ENCODE results near the gene TAF6. TPM values are rescaled to one million over a fixed set of nuclear protein-coding genes. Genes with fewer than 3 reads are reported as not detected.
A peak's percentile ranks its signal among the peaks of the same experiment; 100 is the strongest.

Gene TAF6
- total and polyA plus RNA-seq, 9 donors: 14.1 to 41.0 (median 34.9) TPM

DNA sequence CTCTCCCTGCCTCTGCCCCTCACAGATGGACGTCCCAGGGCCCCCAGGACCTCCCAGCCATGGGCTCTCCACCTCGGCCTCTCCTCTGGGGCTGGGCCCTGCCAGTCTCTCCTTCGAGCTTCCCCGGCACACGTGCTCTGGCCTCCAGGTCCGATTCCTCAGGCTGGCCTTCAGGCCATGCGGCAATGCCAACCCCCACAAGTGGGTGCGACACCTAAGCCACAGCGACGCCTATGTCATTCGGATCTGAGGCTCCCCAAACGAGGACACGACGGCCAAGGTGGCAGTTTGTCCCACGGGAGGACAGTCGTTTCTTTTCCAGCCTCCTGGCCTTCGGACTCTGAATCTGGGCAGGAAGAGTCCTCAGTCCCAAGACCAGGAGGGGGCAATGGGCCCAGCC, 12.5 kb downstream of the TAF6 start:
- peaks cover 7% of the 10 kb centered on the region for H3K4me1 ChIP-seq (ENCODE audit: control insufficient read depth, insufficient read depth, low read length)
- H3K27ac ChIP-seq (ENCODE audit: low read length): no peak overlapping the region
- H3K27me3 ChIP-seq (ENCODE audit: control insufficient read depth, insufficient read depth, low read length): no peaks in the 10 kb centered on the region
- H3K4me3 ChIP-seq (ENCODE audit: low read length): no peak overlapping the region
- 77% methylated on average over 15 of the region's 17 CpGs for WGBS (ENCODE audit: insufficient coverage)
- H3K36me3 ChIP-seq (ENCODE audit: control insufficient read depth, insufficient read depth, low read length): peaks cover 68% of the 10 kb centered on the region
- DNase-seq: no peak
- H3K9me3 ChIP-seq (replicated peaks; ENCODE audit: control insufficient read depth, low read depth, low read length): no peaks in the 10 kb centered on the region

DNA sequence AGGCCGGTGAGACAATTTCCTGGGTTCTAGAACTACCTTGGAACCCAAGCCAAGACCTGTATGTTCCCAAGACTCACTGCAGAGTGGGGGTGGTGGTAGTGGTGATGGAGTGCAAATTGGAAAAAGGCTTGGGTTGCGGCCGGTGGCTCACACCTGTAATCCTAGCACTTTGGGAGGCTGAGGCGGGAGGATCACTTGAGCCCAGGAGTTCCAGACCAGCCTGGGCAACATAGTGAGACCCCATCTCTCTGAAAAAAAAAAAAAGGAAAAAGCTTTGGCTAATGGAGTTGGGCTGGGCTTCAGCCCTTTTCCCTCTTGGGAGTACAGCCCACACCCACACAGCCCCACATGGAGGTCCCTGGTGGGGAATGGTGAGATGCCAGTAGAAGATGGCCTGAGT, 13.6 kb downstream of the TAF6 start:
- WGBS (ENCODE audit: insufficient coverage): 95% methylated on average over 3 of the region's 4 CpGs
- Histone ChIP-seq H3K9me3 (replicated peaks; ENCODE audit: control insufficient read depth, low read depth, low read length) (no peaks in the 10 kb centered on the region), H3K27ac (ENCODE audit: low read length) (no peak overlapping the region), H3K36me3 (ENCODE audit: control insufficient read depth, insufficient read depth, low read length) (peaks cover 59% of the 10 kb centered on the region), H3K4me3 (ENCODE audit: low read length) (no peak overlapping the region), H3K27me3 (ENCODE audit: control insufficient read depth, insufficient read depth, low read length) (no peaks in the 10 kb centered on the region), H3K4me1 (ENCODE audit: control insufficient read depth, insufficient read depth, low read length) (peaks cover 10% of the 10 kb centered on the region)
- no peak for DNase-seq

DNA sequence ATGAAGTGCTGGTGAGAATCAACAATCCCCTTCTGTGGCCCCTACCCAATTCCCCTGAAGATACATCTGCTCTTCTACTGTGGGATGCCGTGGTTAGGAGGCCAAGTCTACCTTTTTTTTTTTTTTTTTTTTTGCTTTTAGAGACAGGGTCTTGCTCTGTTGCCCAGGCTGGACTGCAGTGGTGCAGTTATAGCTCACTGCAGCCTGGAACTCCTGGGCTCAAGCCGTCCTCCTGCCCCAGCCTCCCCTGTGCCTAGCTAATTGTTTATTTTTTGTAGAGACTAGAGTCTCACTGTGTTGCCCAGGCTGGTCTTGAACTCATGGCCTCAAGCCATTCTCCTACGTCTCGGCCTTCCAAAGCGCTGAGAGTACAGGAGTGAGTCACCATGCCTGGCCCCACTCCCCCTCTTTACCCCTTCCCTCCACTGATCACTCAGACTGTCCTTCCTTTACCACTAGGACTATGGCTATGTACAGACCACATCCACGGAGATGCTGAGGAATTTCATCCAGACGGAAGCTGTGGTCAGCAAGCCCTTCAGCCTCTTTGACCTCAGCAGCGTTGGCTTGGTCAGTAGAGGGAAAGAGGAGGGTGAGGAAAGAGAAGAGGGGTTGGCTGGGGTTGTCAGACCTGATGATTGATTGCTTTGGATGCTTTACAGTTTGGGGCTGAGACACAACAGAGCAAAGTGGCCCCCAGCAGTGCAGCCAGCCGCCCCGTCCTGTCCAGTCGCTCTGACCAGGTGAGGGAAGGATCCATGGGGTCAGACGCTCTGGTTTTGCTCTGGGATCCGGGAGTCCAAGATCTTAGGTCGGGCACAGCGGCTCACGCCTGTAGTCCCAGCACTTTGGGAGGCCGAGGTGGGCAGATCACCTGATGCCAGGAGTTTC, 16.0 kb downstream of the TAF6 start:
- peaks cover 56% of the 10 kb centered on the region for H3K36me3 ChIP-seq (ENCODE audit: control insufficient read depth, insufficient read depth, low read length)
- WGBS (ENCODE audit: insufficient coverage): 93% methylated on average over 10 of the region's 17 CpGs
- peaks cover 22% of the 10 kb centered on the region for H3K4me1 ChIP-seq (ENCODE audit: control insufficient read depth, insufficient read depth, low read length)
- no peak overlapping the region for H3K4me3 ChIP-seq (ENCODE audit: low read length)
- no peaks in the 10 kb centered on the region for H3K27me3 ChIP-seq (ENCODE audit: control insufficient read depth, insufficient read depth, low read length)
- DNase-seq: no peak
- no peaks in the 10 kb centered on the region for H3K9me3 ChIP-seq (replicated peaks; ENCODE audit: control insufficient read depth, low read depth, low read length)
- H3K27ac ChIP-seq (ENCODE audit: low read length): no peak overlapping the region

DNA sequence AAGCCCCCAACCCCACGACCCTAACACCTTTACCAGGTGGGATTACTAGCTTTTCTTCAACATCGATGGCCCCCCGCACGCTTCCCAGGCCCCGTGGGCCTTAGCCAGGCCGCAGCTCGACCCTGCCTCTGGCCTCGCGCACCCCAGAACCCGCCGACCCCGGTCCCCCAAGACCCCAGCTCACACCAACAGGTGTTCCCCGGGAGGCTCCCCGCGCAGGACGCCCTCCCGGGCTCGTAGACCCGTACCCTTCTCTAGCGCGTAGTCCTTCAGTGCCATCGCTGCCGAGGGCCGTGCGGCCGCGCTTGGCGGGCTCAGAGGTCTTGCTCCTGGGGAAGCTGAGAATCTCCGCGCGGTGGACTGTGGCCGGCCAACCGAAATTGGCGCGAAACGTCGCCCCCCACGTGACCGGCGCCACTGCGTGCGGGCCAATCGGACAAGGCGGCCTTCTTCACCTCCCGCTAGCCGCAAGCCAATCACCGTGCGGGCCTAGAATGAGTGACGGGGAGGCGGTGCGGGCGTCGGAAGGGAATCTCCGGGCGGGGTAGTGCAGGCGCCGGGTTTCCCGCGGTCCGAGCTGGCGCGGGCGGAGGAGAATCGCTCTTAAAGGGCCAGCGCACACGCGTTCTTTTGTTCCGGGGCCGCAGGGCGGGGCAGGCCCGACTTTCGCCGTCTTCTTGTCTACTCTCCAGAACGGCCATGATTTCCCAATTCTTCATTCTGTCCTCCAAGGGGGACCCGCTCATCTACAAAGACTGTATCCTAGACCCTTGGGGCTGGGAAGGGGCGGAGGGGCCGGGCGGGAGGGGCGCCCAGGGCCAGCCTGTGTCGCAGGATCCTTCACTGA, 17.9 kb downstream of the TAF6 start, which contains the start of the genes AP4M1 and MCM7:
TSS of gene AP4M1 (plus strand) at position 628 of the 847 bp plus-strand sequence. CDS start at position 700, 72 bp downstream.
TSS of gene MCM7 (minus strand) at position 382 of the 847 bp plus-strand sequence. CDS start at position 279, 103 bp downstream.
- peak; percentile 100 for DNase-seq
- under 1% methylated on average over 79 of the region's 80 CpGs for WGBS (ENCODE audit: insufficient coverage)
- Histone ChIP-seq H3K4me1 (ENCODE audit: control insufficient read depth, insufficient read depth, low read length) (peaks cover 22% of the 10 kb centered on the region), H3K4me3 (ENCODE audit: low read length) (peak within 1 kb of the TSS; percentile 93), H3K27me3 (ENCODE audit: control insufficient read depth, insufficient read depth, low read length) (no peaks in the 10 kb centered on the region), H3K9me3 (replicated peaks; ENCODE audit: control insufficient read depth, low read depth, low read length) (no peaks in the 10 kb centered on the region), H3K36me3 (ENCODE audit: control insufficient read depth, insufficient read depth, low read length) (peaks cover 57% of the 10 kb centered on the region), H3K27ac (ENCODE audit: low read length) (peak within 1 kb of the TSS; percentile 92)

DNA sequence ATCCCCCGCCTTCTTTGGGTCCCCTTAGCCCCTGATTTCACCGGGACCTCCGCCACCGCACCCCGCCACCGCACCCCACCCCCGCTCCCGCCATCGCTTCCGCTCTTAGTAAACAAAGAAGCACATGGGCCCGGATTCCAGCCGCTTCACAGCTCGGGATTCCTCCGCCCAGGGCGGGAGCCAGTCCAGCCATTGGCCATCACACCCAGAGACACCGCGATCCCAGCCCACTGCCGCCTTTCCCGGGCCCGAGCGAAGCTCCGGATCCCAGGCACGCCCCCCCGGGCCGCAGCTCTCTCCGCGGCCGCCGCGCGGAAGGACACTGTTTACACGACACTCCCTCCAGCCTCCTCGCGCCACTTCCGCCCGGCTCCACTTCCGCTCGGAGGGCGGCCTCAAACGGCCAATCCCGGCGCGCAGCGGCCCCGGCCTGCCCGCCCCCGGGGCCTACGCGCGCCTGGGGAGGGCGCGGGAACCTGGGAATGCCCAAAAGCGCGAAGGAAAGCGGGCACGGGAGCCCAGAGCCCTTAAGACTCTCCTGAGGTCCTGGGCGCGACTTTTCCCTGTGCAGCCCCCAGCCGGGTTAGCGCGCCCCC, 18.6 kb downstream of the TAF6 start:
- H3K27ac ChIP-seq (ENCODE audit: low read length): peak overlapping the region; percentile 91
- no peaks in the 10 kb centered on the region for H3K9me3 ChIP-seq (replicated peaks; ENCODE audit: control insufficient read depth, low read depth, low read length)
- H3K27me3 ChIP-seq (ENCODE audit: control insufficient read depth, insufficient read depth, low read length): no peaks in the 10 kb centered on the region
- peak overlapping the region; percentile 93 for H3K4me3 ChIP-seq (ENCODE audit: low read length)
- DNase-seq: peak; percentile 99
- H3K4me1 ChIP-seq (ENCODE audit: control insufficient read depth, insufficient read depth, low read length): peaks cover 22% of the 10 kb centered on the region
- WGBS (ENCODE audit: insufficient coverage): 0% methylated on average over 53 of the region's 61 CpGs
- peaks cover 58% of the 10 kb centered on the region for H3K36me3 ChIP-seq (ENCODE audit: control insufficient read depth, insufficient read depth, low read length)

DNA sequence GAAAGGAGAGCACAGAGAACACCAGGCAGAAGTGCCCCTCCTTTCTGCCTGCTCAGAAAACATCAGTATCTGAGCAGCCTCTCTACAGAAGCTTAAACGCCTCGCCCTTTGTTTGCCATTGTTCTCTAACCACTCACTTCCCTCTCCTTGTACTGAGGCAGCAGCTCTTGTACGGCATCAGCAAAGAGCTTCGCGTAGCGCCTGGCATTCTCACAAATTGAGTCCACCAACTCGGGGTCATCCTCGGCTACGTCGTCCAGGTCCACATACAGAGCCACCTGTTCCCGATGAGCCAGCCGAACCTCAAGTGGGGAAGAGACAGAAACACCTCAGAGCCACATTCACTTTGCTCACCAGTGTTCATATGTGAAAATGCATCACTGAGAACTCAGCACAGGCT, 19.7 kb downstream of the TAF6 start:
- Histone ChIP-seq H3K36me3 (ENCODE audit: control insufficient read depth, insufficient read depth, low read length) (peaks cover 63% of the 10 kb centered on the region), H3K27me3 (ENCODE audit: control insufficient read depth, insufficient read depth, low read length) (no peaks in the 10 kb centered on the region), H3K9me3 (replicated peaks; ENCODE audit: control insufficient read depth, low read depth, low read length) (no peaks in the 10 kb centered on the region), H3K4me3 (ENCODE audit: low read length) (peak overlapping the region; percentile 93), H3K4me1 (ENCODE audit: control insufficient read depth, insufficient read depth, low read length) (peaks cover 22% of the 10 kb centered on the region), H3K27ac (ENCODE audit: low read length) (no peak overlapping the region)
- WGBS (ENCODE audit: insufficient coverage): 79% methylated on average over 11 of the region's 12 CpGs
- no peak for DNase-seq

DNA sequence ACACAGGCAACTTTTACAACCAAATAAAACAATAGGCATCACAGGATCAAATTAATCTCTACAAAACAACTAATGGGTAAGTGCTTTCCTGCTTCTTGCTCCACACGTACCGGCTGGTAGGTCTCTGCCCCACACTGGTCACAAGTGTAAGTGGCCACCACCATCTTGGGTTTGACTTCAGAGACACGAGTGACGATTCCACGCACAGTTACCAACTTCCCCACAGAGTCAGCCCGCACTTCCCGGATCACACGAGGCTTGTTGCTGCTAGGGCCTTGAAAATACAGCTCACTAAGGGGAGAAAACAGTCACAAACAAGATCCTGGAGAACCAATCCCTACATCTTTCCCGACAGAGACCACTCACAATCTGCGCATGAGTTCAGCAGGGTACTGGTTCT, 20.2 kb downstream of the TAF6 start:
- no peak overlapping the region for H3K27ac ChIP-seq (ENCODE audit: low read length)
- H3K36me3 ChIP-seq (ENCODE audit: control insufficient read depth, insufficient read depth, low read length): peaks cover 63% of the 10 kb centered on the region
- H3K27me3 ChIP-seq (ENCODE audit: control insufficient read depth, insufficient read depth, low read length): no peaks in the 10 kb centered on the region
- H3K4me1 ChIP-seq (ENCODE audit: control insufficient read depth, insufficient read depth, low read length): peaks cover 25% of the 10 kb centered on the region
- 83% methylated on average over 8 of the region's 10 CpGs for WGBS (ENCODE audit: insufficient coverage)
- H3K4me3 ChIP-seq (ENCODE audit: low read length): no peak overlapping the region
- no peaks in the 10 kb centered on the region for H3K9me3 ChIP-seq (replicated peaks; ENCODE audit: control insufficient read depth, low read depth, low read length)
- DNase-seq: no peak

DNA sequence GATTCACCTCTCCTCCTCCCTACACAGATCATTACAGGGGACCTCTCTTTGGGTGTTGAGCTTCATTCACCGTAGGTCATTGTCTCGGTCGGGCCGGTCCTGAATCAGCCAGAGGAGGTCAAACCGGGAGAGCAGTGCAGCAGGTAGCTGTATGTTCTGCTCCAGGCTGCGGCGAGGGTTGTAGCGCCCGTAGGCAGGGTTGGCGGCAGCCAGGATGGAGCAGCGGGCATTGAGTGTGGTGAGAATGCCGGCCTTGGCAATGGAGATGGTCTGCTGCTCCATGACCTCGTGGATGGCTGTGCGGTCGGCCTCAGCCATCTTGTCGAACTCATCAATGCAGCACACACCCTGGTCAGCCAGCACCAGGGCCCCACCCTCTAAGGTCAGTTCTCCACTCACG, 23.5 kb downstream of the TAF6 start:
- H3K9me3 ChIP-seq (replicated peaks; ENCODE audit: control insufficient read depth, low read depth, low read length): no peaks in the 10 kb centered on the region
- WGBS (ENCODE audit: insufficient coverage): 92% methylated on average over 16 of the region's 17 CpGs
- no peak overlapping the region for H3K4me3 ChIP-seq (ENCODE audit: low read length)
- no peak overlapping the region for H3K27ac ChIP-seq (ENCODE audit: low read length)
- H3K27me3 ChIP-seq (ENCODE audit: control insufficient read depth, insufficient read depth, low read length): no peaks in the 10 kb centered on the region
- DNase-seq: no peak
- peaks cover 25% of the 10 kb centered on the region for H3K4me1 ChIP-seq (ENCODE audit: control insufficient read depth, insufficient read depth, low read length)
- H3K36me3 ChIP-seq (ENCODE audit: control insufficient read depth, insufficient read depth, low read length): peaks cover 89% of the 10 kb centered on the region

DNA sequence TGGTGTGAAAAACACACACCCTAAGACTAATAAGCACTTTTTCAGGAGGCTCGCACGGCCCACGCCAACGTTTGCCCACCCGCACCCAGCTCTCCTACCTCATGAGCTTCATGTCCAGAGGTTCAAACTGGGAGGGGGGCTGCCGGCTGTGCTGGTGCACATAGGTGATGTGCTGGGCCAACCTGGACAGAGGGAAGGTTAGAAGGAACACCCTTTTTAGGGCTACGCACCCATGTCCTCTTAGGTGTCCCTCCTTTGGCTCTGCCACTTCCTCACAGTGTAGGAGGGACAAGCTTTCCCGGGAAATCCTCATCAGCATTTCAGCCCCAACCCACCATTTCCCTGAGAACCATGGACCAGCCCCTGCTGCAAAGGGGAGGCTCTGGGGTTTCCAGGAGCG, 23.9 kb downstream of the TAF6 start:
- Histone ChIP-seq H3K9me3 (replicated peaks; ENCODE audit: control insufficient read depth, low read depth, low read length) (no peaks in the 10 kb centered on the region), H3K4me1 (ENCODE audit: control insufficient read depth, insufficient read depth, low read length) (peaks cover 25% of the 10 kb centered on the region), H3K36me3 (ENCODE audit: control insufficient read depth, insufficient read depth, low read length) (peaks cover 93% of the 10 kb centered on the region), H3K4me3 (ENCODE audit: low read length) (no peak overlapping the region), H3K27me3 (ENCODE audit: control insufficient read depth, insufficient read depth, low read length) (no peaks in the 10 kb centered on the region), H3K27ac (ENCODE audit: low read length) (no peak overlapping the region)
- no peak for DNase-seq
- 60% methylated on average over 1 of the region's 9 CpGs for WGBS (ENCODE audit: insufficient coverage)

All from muscle of leg (tissue), 11 donors.